ENCODE data around the gene CFD.
"Not testable (repeated sequence)": the region's sequence is repeated elsewhere in the genome, so short reads cannot be mapped to it uniquely, and the experiment has no call there.

The CFD gene

DNA sequence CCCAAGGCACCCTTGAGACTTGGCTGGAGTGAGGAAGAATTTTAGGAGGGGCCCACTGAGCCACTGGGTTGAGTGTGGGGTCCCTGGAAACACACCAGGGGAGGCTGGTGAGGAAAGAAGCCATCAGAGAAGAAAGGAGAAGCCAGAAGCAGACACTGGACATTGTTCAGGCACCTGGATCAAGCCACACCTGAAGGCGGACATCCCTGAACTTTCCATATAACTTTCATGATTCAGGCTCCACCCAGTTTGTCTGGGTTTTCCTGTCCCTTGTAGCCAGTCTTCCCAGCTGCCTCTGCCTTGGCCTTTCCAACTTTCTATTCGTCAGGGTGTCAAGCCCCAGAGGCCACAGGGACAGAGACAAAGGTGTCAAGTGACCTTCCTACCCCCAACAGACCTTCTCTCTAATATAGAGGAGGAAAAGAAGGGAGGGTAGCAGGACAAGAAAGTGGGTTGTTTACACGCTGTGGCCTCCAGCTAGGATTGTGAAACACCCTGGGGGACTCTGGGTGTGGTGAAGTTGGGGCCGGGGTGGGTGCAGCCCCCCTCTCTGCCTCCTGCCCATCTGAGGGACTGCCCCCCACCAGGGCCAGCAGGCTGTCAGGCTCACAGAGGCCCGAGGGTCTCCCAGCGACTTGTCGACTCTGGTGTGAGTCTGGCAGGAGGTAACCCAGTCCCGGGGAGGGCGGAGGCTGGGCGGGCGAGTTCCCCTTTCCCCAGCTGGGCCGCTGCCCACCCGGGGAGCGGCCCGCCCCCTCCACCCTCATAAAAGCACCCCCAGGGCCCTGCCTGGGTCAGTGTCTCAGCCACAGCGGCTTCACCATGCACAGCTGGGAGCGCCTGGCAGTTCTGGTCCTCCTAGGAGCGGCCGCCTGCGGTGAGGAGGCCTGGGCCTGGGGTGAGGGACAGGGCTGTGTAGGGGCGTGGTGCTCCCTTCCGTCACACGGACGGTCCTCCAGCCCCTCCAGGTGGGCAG lies at the start of gene CFD:
TSS of gene CFD (plus strand) at position 797 of the 976 bp plus-strand sequence. CDS start at position 823, 26 bp downstream.
- no peak for DNase-seq

DNA sequence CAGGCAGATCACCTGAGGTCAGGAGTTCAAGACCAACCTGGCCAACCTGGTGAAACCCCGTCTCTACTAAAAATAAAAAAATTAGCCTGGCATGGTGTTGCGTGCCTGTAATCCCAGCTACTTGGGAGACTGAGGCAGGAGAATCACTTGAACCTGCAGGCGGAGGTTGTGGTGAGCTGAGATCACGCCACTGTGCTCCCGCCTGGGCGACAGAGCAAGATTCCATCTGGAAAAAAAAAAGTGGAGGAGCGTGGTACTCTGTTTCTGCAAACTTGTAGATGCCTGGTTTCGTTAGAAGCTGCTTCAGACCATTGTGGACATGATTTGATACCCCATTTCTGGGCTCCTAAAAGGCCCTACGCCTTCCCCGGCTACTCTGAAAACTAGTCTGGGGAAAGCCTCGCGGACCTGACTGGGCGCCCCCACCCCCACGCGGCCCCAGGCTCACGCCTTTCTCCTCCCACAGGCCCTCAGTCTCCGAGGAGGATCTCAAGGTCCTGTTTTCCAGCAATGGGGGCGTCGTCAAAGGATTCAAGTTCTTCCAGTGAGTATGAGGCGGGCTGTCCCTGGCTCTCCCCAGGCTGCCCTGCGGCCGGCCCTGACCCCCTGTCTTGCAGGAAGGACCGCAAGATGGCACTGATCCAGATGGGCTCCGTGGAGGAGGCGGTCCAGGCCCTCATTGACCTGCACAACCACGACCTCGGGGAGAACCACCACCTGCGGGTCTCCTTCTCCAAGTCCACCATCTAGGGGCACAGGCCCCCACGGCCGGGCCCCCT lies 49.2 kb upstream of the CFD start:
- DNase-seq: no peak

DNA sequence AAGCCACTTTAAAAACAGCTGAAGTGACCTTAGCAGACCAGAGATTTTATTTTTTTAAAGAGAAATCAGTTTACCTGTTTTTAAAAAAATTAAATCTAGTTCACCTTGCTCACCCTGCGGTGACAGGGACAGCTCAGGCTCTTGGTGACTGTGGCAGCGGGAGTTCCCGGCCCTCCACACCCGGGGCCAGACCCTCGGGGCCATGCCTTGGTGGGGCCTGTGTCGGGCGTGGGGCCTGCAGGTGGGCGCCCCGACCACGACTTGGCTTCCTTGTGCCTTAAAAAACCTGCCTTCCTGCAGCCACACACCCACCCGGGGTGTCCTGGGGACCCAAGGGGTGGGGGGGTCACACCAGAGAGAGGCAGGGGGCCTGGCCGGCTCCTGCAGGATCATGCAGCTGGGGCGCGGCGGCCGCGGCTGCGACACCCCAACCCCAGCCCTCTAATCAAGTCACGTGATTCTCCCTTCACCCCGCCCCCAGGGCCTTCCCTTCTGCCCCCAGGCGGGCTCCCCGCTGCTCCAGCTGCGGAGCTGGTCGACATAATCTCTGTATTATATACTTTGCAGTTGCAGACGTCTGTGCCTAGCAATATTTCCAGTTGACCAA lies 48.5 kb upstream of the CFD start:
- no peak for DNase-seq

DNA sequence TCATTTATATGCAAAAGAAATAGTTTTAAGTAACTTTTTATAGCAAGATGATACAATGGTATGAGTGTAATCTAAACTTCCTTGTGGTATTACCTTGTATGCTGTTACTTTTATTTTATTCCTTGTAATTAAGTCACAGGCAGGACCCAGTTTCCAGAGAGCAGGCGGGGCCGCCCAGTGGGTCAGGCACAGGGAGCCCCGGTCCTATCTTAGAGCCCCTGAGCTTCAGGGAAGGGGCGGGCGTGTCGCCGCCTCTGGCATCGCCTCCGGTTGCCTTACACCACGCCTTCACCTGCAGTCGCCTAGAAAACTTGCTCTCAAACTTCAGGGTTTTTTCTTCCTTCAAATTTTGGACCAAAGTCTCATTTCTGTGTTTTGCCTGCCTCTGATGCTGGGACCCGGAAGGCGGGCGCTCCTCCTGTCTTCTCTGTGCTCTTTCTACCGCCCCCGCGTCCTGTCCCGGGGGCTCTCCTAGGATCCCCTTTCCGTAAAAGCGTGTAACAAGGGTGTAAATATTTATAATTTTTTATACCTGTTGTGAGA lies 47.9 kb upstream of the CFD start:
- DNase-seq: no peak

DNA sequence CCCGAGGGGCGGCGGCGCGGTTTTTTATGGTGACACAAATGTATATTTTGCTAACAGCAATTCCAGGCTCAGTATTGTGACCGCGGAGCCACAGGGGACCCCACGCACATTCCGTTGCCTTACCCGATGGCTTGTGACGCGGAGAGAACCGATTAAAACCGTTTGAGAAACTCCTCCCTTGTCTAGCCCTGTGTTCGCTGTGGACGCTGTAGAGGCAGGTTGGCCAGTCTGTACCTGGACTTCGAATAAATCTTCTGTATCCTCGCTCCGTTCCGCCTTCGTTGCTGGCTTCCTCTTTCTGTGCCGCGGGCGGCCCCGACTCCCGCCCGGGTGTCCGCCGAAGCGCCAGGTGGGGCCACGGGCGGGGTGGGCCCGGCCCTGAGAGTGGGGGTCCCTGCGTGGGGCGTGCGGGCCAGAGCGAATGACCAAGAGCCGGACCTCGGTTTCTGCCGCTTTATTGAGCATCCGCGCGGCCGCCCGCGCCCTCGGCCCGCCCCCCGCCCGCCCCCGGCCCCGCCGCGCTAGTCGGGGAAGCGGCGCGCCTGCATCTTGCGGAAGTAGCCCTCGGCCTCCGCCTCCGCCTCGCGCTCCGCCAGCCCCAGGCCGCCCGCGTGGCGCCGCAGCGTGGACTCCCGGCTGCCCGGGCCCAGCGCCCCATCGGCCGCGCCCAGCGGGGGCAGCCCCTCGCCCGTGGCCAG lies 47.3 kb upstream of the CFD start:
- DNase-seq: no peak

DNA sequence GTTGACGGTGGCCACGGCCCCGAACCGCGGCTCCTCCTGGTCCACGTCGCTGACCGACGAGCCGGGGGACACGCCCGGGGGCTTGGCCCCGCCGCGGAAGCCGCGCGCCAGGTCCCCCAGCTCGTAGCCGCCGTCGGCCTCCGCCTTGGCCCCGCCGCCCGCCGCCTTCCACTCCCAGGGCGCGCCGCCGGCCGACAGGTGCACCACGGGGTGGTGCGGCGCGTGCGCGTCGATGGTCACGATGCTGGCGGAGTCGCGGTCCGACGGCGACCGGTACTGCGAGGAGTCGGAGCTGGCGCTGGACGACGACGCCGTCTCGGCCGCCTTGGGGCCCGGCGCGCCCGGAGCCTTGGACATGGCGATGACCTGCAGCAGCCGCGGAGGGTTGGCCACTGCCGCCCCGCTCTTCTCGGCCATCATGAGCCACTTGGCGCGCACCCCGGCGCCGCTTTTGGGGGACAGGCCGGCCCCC lies 46.7 kb upstream of the CFD start:
- no peak for DNase-seq

DNA sequence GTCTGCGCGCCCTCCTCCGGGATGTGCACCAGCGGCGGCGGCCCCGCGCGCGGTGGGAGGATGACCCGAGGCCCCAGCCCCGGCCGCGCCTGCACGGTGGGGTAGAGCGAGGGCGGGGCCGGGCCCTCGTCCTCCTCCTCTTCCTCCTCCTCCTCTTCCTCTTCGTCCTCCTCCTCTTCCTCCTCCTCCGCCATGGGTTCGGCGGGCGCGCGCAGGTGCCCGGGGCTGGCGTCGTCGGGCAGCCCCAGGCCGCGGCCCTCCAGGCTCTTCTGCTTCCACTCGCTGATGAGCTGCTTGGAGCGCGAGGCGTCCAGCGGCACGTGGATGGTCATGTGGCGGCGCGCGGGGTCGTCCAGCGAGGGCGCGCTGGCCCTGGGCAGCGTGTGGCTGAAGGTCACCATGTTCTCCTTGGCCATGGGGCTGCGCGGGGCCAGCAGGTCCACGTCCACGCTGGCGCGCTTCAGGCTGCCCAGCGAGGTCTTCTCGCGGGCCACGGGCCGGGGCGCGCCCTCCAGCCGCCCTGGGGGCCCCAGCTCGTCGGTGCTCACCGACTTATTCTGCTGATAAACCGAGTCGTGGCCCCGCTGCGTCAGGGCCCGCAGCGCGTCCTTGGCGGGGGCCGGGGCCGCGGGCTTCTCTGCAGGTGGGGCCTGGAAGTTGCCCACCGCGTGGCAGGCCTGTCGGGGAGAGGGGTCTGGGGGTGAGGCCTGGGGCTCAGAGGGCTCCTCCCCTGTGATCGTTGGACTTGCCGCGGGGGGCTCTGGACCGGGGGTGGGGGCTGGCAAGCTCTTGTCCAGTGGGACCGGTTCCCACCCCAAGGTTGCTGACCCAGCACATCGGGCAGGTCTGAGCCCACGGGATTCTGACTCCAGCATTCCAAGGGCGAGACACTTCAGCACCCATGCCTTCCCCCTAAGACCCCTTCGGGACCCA lies 46.0 kb upstream of the CFD start:
- DNase-seq: no peak

DNA sequence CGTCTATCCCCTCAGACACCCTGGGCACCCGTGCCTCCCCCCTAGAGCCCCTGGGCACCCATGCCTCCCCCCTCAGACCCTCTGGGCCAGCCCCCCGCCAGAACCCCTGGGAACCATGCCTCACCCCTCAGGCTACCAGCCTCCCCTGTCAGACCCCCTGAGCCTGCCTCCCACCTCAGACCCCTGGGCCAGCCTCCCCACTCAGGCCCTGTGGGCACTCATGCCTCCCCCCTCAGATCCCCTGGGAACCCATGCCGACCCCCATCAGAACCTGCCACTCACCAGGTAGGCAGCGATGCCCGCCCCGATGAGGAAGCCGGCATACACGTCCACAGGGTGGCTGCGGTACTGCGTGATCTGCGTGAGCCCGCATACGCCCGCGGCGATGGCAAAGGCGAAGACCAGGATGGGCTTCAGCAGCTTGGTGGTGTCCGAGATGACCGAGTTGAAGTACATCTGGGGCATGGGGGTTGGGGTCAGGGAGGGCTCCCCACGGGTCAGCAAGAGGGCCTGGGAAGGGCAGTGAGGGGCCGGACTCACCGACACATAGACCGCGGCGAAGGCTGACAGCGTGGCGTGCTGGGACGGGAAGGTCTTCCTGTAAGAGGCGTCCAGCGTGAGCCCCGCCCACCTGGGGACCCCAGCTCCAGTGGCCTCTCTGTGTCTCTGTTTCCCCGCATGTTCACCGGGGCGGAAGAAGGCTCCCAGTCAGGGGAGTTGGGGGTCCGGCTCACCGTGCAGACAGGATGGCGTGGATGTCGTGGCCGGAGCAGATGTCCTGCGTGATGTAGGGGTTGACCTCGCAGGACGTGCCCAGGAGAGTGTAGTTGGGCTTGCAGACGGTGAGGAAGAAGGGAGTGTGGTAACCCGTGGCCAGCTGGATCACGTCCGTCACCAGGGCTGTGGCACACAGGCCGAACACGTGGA lies 45.0 kb upstream of the CFD start:
- no peak for DNase-seq

DNA sequence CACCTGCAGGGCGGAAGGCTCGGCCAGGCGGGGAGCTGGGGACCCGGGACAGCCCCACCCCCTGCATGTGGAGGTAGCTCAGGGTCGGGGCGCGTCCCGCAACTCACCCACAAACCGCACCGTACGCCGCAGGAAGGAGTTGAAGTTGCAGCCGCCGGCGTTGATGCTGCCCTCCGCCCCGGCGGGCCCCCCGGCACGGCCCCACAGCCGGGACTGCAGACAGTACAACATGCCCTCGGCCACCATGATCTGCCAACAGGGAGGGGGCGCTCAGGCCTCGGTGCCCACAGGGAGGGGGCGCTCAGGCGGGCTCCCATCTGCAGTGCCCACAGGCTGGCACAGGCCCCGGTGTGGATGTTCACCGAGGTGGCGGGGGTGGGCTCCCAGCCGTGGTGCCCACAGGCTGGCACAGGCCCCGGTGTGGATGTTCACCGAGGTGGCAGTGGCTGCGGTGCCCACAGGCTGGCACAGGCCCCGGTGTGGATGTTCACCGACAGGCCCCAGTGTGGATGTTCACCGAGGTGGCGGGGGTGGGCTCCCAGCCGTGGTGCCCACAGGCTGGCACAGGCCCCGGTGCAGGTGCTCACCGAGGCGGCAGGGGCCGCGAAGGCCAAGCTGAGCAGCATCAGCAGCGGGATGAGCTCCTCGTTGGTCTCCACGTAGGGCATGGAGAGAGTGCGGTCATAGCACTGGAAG lies 44.2 kb upstream of the CFD start:
- DNase-seq: no peak

DNA sequence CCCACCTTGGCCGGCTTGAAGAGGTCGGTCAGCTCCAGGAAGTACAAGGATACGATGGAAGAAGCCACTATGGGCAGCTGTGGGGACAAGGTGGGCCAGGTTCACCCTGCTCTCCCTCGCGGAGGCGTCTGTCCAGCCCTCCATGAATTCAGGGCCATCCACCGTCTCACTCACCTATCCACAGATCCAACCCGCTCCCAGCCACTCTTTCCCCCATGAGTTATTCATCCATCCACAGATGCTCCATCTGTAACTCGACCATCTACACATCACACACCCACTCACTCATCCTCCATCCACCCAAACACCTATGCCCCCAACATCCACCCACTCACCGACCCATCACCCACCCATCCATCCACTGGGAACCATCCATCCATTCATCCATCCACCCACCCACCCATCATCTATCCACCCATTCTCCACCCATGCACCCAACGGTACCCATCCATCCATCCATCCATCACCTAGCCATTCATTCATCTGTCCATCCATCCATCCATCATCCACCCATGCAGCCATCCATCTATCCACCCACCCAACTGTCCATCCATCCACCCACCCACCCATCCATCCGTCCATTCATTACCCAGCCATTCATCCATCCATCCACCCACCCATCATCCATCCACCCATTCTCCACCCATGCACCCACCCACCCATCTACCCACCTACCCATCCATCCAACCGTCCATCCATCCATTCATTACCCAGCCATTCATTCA lies 43.5 kb upstream of the CFD start:
- no peak for DNase-seq

DNA sequence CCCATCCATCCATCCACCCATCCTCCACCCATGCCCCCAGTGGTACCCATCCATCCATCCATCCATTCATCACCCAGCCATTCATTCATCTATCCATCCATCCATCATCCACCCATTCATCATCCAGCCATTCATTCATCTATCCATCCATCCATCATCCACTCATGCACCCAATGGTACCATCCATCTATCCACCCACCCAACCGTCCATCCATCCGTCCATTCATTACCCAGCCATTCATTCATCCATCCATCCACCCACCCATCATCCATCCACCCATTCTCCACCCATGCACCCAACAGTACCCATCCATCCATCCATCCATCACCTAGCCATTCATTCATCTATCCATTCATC lies 43.0 kb upstream of the CFD start:
- DNase-seq: no peak

DNA sequence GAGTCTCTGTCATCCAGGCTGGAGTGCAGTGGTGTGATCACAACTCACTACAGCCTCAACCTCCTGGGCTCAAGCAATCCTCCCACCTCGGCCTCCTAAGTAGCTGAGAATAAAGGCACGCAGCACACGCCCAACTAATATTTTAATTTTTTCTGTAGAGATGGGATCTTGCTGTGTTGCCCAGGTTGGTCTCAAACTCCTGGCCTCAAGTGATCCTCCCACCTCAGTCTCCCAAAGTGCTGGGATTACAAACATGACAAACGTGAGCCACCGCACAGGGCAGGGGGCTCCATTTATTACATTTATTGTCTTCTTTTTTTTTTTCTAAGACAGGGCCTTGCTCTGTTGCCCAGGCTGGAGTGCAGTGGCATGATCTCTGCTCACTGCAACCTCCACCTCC lies 39.3 kb upstream of the CFD start:
- DNase-seq: not testable (repeated sequence)

DNA sequence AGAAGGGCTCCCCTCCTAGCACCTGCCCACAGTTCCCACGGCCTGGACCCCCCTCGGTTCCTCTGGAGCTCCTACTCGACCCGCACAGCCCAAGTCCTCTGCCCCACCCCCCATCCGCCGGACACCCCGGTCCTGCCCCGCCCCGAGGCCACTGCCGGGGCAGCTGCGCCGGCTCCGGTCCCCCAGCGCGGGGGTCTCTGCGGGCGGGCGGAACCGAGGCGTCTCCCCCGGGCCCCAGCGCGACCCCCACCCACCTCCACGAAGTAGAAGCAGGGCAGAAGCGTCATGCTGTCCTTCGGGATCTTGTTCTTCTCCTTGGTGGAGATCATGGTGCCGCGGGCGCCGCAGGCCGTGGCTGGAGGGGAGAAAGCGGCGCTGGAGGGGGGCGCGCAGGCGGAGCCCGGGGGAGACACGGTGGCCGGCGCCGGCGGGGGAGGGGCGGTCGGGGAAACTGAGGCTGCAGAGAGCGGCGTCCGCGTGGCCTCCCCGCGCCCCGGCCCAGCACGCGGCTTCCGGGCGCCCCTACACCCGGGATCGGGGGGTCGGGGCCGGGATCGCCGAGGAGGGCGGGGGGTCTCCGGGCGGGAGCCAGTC lies 38.1 kb upstream of the CFD start:
- DNase-seq: no peak

DNA sequence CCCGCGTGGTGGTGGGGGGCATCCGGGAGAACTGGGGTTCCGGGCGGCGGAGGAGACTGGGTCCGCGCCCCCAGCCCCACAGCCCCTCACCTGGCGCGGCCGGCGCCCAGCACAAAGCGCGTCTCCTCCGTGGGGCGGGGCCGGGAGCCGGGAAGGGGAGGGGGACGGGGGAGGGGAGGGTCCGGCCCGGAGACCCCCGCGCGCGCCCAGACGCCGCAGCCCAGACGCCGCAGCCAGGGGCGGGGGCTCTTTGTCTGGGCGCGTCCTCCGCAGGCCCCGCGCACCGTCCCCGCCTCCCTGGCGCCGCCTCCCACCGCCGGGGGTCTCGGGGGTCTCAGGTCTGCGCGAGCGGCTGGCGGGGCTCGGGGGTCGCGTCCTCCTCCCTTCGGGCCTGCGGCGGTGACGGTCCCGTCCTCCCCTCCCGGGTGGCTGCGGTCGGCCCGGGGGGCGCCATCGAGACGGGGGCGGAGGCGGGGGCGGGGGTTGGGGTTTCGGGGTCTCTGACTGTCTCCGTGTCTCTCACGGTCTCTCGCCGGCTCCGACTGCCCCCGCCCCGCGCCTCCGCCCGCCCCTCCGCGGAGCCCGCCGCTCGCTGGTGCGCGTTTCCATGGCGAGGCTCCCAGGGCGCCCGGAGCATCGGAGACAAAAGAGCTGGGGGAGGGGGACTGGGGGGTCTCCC lies 37.5 kb upstream of the CFD start, which contains the start of gene PLPPR3:
TSS of gene PLPPR3 (minus strand) at position 131 of the 679 bp plus-strand sequence. CDS start 396 bp downstream, outside the sequence.
- no peak for DNase-seq

DNA sequence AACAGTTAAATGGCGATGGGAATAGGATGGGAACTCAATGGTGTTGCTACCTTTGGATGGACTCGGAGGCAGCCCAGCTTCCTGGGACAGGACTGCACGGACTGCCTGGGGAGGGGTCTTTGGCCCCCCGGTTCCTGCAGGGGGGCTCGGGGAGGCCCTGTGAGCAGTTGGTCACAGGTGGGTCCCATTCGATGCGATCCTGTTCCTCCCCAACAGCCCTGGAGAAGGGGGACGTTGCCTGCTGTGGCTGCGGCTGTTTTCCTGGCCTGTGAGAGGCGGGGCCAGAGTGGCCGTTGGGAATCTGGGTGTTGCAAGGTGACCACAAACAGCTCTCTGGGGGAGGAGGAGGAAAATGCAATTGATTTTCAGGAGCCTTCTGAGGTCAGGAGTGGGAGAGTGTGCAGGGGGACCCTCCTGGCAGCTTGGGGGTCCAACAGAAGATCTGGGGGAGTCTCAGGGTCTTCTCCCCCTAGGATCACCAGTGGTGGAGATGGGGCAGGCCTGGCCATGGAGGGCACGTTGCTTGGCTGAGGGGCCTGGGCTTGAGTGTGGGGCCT lies 35.8 kb upstream of the CFD start:
- no peak for DNase-seq

DNA sequence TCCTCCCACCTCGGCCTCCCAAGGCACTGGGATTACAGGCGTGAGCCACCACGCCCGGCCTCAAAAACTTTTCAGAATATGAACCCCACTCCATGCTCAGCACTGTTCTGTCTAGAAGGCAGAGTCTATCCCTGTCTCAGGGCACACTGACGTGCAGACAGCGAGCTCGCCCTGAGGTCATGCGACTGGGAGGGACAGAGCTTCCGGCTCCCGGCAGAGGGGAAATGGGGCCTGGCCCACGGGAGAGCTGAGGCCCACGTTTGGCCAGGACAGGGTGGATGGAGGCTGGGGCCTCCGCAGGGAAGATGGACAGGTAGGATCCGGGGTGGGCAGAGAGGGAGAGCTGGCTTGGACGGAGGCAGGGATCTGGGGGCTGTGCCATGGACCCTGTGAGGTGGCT lies 34.6 kb upstream of the CFD start:
- no peak for DNase-seq

DNA sequence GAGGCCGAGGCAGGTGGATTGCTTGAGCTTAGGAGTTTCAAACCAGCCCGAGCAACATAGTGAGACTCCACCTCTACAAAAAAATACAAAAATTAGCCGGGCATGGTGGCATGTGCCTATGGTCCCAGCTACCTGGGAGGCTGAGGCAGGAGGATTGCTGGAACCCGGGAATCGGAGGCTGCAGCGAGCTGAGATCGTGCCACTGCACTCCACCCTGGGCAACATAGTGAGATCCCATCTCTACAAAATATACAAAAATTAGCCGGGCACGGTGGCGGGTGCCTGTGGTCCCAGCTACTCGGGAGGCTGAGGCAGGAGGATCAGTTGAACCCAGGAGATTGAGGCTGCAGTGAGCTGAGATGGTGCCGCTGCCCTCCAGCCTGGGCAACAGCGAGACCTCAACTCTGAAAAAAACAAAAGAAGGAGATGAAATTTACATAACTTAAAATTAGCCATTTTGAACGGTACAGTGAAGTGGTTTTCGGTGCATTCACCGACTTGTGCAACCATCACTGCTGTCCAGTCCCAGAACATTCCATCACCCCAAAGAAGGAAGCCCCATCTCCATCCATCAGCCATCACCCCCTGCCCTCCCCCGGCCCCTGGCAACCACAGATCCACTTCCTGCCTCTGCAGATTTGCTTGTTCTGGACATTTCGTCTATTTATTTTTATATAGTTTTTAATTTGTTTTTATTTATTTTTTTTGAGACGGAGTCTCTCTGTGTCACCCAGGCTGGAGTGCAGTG lies 33.4 kb upstream of the CFD start:
- no peak for DNase-seq
